Measurements from ENCODE around the gene UPF2. TPM values are rescaled to one million over a fixed set of nuclear protein-coding genes. Genes with fewer than 3 reads are reported as not detected.
A peak's percentile ranks its signal among the peaks of the same experiment; 100 is the strongest.

Gene UPF2
- total and polyA plus RNA-seq, 2 of the 4 experiments (the other 2 are of a cell fraction), result 9.2 to 14.3 TPM

- DNase-seq, result no peak
- no peak overlapping the region for H4K5ac ChIP-seq (ENCODE audit: low read depth, low read length)
- H4K20me1 ChIP-seq (ENCODE audit: insufficient read depth, low read length), result no peaks in the 10 kb centered on the region
- H2BK5ac ChIP-seq (ENCODE audit: low read depth, low read length, poor library complexity, severe bottlenecking), result no peak overlapping the region
- no peaks in the 10 kb centered on the region for H3K36me3 ChIP-seq (ENCODE audit: control insufficient read depth, insufficient read depth, low read length)
- H3K27ac ChIP-seq (ENCODE audit: insufficient read depth, low read length), result no peak overlapping the region
- no peak overlapping the region; the same call in 1 of the 2 replicates for H2BK120ac ChIP-seq (ENCODE audit: low read depth, low read length)
- no peak overlapping the region for H3K14ac ChIP-seq (replicated peaks; ENCODE audit: low read depth, low read length)
- no peak overlapping the region for H3K4me2 ChIP-seq (ENCODE audit: low read depth, low read length)
- no peak for TF ChIP-seq SMC3 (IDR thresholded peaks at IDR 0.05; ENCODE audit: low read depth, low read length)
- no peak for TF ChIP-seq CHD1 (IDR thresholded peaks at IDR 0.05; ENCODE audit: low read depth, low read length)
- H3K9me1 ChIP-seq (ENCODE audit: insufficient read depth, low read length), result peaks cover 31% of the 10 kb centered on the region
- no peak overlapping the region for H3K9ac ChIP-seq (ENCODE audit: low read depth, low read length)
- intact Hi-C loops (cut with micrococcal nuclease), result no loop called here
- ATAC-seq (ENCODE audit: low read depth), result no peak
- 100% methylated on average over 2 of the region's 12 CpGs; no CpG with 5 or more reads in 1 of the 2 experiments for WGBS, 2 experiments (ENCODE audit: extremely low coverage in 2 of 2, insufficient read length in 1 of 2)
- no peak overlapping the region for H3K23ac ChIP-seq (ENCODE audit: low read depth, low read length)
- no peaks in the 10 kb centered on the region for H3K79me1 ChIP-seq (ENCODE audit: low read depth in 1 of 2, low read length in 2 of 2)
- no peak overlapping the region for H2BK20ac ChIP-seq (ENCODE audit: low read depth, low read length)
- H4K91ac ChIP-seq (ENCODE audit: insufficient read depth, low read depth, low read length), result no peak overlapping the region
- no peak overlapping the region for H3K56ac ChIP-seq (ENCODE audit: extremely low read depth, insufficient read depth, low read length)
- H2AFZ ChIP-seq (replicated peaks; ENCODE audit: low read length, poor library complexity), result peak overlapping the region; percentile 13
- H2AK5ac ChIP-seq (ENCODE audit: low read depth, low read length), result no peak overlapping the region
- no peak overlapping the region for H3K4me3 ChIP-seq (ENCODE audit: insufficient read depth, low read depth, low read length)
- H3K4me1 ChIP-seq (ENCODE audit: control insufficient read depth, insufficient read depth, low read length), result peaks cover 22% of the 10 kb centered on the region
- H4K8ac ChIP-seq (ENCODE audit: low read depth in 2 of 2, low read length in 2 of 2), result no peak overlapping the region
- CTCF ChIA-PET, result interaction anchor here (0.7 kb wide), 1 partner anchor 71 kb away, joined by 3 read pairs; no protein-coding TSS in a partner anchor
- H3K9me3 ChIP-seq (ENCODE audit: control insufficient read depth, insufficient read depth, low read length), result no peaks in the 10 kb centered on the region
- in situ Hi-C loops (cut with MboI; ENCODE audit: low sequenced_read_pairs), result no loop called here
- no peak overlapping the region for H3K4ac ChIP-seq (ENCODE audit: low read depth, low read length)
- no peak overlapping the region for H2AK9ac ChIP-seq (replicated peaks; ENCODE audit: low read depth, low read length, poor library complexity)
- BruUV-seq (replicated peaks), result no TSS peak
- no peak overlapping the region for H3K18ac ChIP-seq (ENCODE audit: low read depth, low read length)
- POLR2A ChIA-PET (ENCODE audit: unreplicated experiment), result no interaction called here
- H3K27me3 ChIP-seq (ENCODE audit: control insufficient read depth, insufficient read depth, low read length), result no peaks in the 10 kb centered on the region
- no peak overlapping the region for H2BK15ac ChIP-seq (ENCODE audit: low read depth, low read length)
- dilution Hi-C loops (cut with HindIII; ENCODE audit: low sequenced_read_pairs, unreplicated experiment), result no loop called here
These were observed 163.8 kb downstream of the UPF2 start for GRCh38 chr10:11878776-11879175.
